HG02678 (cell line): ENCODE data around the gene SLC7A10.

Experiments used
- ATAC-seq: cut with Tn5 transposase; IDR thresholded peaks from one replicate; pipeline ENCODE4 v1.9.1; 2021; ENCODE audit warnings: mild to moderate bottlenecking, moderate library complexity; ENCODE audit not compliant: unreplicated experiment

The SLC7A10 gene

DNA sequence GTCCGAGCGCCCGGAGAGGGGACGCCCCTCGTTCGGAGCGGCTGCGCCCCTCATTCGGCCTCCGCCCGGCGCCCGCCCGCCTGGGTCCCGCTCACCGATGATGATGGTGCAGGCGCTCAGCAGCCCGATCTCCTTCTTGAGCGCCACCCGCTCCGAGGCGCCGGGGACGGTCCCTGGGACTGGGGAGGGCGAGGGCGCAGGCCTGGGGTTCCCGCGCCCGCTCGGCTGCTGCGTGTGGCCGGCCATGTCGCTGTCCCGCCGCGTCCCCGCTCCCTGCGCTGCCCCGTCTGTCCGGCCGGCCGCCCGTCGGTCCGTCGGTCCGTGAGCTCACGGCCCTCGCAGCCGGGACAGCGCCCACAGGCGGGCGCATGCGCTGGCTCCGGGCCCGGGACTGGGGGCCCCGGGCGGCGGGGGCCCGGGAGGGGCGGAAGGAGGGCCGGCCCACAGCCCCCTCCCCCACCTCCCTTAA lies at the start of gene SLC7A10:
SLC7A10 (minus strand) TSS at position 393 of the 469 bp plus-strand sequence; CDS start at position 246, 147 bp downstream.
- no peak for ATAC-seq

DNA sequence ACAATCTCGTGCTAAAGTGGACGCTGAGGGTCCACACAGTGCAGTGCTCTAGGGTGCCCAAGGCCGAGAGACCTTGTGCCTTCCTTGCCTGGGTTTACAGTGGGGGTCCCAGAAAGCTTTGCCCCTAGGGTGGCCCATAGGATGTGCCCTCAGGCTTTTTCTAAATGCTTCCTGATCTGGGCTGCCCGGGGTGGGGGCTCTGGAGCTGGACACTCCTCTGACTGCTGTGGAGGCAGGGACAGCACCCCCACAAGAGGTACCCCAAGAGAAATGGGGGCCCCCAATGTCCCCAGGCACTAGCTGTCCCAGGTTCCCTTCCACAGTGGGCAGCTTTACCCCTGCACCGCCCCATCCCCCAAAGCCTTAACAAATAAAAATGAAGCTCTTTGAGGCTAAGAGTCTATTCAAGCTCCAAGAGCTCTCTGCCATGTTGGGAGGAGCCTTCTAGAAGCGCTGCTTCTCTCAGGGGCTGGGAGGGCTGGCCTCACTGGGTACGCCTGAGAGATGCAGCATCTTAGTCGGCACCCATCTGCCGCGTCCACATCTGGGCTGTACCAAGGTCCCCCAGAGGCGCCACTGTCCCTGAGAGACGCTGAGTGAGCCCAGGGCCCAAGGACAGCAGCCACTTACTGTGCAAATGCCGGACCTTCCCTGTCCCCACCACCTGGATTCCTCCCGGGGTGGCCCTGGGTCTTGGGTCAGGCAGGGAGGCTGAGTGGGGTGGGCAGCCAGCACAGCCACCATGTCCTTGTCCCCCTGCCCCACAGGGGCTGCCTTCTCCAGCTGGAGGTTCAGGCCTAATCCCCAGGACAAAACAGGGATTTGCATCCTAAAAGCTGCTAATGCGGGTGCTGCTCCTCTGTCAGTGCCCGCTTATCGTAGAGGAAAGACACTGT lies 49.3 kb upstream of the SLC7A10 start:
- ATAC-seq = no peak

DNA sequence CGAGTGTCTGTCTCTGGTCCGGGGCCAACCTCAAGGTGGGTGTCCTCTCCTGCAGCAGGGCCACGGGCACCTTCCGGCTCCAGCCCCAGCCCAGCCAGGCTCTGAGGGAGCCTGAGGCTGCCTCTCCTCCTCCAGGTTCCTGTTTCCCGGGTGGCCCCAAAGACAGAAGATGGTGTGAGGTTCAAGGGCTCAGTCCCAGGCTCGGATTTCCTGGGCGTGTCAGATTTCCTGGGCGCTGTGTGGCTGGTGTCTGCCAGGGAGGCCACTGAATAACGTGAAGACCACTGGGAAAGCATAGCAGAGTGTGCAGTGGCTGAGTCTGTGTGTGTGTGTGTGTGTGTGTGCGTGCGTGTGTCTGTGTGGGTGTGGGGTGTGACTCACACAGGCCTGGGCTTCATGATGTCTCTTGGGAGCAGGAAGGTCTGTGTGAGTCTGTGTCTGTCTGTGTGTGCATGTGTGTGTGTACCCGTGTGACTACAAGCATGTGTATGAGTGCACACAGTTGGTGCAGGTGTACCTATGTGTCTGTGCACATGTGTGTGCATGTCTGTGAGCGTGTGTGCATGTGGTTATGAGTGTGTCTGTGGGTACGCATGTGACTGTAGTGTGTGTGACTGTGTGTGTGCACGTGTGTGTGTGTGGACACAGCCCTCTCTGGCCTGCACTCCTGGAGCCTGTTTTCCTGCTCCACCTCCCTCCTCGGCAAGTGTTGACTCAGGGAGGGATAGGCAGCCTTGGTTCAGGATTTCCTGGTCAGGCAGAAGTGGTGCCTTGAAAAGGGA lies 48.4 kb upstream of the SLC7A10 start:
- ATAC-seq = no peak

DNA sequence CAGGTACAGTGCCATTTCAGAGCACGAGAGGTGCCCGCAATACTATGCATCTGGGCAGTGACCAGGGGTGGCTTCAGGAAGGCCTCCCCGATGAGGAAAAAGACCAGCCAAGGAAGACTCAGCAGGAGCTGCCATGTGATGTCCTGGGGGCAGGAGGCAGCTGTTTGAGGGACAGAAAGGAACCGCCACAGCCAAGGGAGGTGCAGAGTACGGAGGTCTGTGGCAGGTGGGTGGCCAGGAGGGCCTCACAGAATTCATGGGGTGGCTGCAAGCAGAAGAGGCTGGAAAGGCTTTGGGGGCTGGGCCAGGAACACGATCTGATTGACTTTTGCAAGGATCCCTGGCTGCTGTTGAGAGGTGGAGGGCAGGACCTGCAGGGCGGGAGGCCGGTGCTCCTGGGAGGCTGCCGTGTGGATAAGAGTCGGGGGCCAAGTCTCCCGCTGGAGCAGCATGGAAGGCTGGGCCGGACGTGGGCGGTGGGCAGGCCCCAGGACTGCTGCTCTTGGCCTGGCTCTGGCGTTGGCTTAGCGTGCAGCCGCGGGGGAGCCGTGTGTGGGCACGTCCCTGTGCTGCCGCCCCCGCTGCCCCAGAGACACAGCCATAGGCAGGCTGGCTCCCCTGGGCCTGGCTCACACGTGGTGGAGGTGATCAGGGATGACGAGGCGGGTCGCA lies 47.6 kb upstream of the SLC7A10 start:
- no peak for ATAC-seq

DNA sequence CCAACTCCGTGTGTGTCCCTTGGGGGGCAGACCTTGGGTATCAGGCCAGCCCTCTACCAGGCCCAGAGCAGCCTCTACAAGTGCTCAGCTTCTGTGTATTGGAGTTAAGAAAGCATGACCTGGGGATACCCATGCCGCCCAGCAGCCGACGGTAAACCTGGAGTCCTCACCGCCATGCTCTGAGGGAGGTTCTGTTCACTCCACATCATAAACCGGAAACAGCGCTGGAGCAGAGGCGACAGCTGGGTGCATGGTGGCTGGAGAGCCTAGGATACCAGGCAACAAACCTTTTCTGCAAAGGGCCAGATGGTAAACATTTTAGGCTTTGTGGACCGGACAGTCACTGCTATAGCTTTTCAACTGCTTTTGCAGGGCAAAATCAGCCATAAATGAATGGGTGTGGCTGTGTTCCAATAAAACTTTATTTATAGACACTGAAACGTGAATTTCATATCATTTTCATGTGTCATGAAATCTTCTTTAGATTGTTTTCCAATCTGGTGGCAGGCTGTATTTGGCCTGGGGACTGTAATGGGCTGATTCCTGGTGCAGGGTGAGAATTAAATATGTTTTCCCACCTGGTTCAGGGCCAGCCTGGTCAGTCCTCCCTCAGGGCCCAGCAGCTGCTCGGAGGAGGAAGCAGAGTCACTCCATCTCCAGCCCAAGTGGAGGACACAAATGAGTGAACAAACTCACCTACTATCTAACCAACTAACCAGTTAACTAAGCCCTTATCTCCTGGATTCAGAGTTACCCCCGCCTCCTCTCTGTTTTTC lies 45.8 kb upstream of the SLC7A10 start:
- no peak for ATAC-seq

DNA sequence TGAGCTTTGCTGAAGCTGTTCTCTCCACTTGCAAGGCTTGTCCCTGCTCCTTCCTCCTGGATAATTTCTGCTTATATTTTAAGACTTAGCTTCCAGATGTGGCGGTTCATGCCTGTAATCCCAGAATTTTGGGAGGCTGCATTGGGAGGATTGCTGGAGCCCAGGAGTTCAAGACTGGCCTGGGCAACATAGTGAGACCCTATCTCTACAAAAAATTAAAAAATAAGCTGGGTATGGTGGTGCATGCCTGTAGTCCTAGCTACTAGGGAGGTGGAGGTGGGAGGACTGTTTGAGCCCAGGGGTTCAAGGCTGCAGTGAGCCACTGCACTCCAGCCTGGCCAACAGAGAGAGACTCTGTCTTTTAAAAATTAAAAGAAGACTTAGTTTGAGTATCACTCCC lies 45.1 kb upstream of the SLC7A10 start:
- no peak for ATAC-seq

DNA sequence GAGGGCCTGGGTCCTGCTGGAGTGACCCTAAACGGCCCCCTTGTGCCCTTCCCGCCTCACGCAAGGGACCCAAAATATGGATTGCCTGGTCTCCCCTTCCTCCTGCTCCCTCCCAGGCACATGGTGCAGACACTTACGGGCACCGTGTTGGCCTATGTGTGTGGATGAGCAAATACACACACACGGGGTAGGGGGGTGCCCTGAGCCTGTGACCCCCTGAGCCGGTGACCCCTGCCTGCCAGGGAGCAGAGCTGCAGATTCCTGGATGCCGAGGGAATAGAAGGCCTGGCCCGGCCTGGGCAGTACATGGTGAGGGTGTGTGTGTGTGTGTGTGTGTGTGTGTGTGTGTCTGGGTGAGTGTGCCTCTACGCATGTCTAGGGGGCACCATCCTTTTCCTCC lies 43.4 kb upstream of the SLC7A10 start:
- no peak for ATAC-seq

DNA sequence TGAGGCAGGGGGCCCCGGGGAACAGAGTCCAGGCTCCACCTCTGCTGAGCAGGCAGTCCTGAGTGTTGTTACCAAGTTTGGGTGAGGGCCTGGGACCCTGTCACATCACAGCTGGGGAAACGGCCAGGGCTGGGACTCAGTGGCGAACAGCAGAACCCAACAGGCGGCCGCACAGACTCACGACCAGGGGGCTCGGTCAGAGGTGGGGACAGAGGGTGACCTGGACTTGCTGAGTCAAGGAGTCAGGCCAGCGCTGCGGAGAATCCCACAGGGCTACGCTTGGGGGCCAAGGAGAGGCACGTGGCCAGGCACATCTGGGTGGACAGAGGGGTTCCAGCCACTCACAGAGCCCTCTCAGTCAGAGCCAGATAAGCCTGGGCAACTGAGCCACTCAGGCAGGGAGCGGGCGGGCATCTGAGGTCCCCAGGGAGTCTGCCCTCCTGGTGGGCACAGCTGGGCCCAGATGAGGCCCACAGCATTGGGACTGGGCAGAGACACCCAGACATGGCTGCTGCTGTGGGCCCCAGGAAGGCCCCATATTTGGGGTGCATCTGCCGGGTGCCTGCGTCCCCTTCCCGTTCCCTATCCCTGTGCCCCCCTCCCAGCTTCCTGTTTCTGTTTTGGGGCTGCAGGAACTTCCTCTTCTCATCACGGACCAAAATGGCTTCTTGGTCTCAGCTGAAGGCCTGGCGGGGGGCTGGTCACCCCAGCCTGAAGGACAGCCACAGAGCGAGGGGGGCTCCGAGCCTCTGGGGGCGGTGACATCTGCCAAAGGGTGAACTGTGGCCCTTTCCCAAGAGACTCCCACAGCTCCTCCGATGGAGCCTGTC lies 42.7 kb upstream of the SLC7A10 start:
- ATAC-seq = no peak

DNA sequence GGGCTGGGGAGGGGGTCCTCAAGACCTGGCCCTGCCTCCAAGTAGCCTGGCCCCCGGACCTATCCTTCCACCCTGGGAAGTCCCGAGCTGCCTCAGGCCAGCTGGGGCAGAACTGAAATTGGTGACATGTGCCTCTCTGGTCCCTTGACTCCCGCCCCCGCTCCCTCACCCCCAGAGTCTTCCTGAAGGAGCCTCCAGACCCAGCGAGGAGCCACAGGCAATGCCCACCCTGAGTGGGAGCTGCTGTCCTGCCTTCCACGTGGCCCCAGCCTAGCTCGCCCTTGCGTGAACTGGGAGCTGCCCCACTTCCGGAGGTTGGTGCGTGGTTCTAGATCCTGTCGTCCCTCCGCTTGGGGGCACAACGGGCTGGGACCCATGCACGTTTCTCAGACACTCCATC lies 42.1 kb upstream of the SLC7A10 start:
- ATAC-seq = no peak

DNA sequence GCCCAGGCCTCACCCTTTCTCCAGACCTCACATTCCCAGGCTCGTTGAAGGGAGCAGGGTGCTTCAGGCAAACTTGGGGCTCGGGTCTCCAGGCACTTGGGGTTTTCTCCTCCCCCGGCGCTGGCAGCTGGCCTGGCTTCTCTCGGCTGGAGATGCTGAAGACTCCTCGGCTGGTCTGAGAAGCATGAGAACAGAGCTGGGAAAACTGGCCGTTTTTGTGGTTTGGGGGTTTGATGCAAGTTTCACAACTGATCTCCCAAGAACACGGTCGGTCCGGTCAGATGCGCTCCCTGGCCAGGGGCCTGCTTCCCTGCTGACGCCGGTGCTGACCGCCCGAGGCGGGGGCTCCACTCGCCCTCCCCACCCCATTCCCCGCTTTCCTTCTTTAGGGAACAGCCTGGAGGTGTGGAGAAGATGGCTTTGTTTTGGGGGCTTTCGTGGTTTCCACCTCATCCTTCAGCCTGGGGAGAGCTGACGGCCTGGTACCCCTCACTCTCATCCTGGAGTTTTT lies 41.4 kb upstream of the SLC7A10 start:
- ATAC-seq = no peak

DNA sequence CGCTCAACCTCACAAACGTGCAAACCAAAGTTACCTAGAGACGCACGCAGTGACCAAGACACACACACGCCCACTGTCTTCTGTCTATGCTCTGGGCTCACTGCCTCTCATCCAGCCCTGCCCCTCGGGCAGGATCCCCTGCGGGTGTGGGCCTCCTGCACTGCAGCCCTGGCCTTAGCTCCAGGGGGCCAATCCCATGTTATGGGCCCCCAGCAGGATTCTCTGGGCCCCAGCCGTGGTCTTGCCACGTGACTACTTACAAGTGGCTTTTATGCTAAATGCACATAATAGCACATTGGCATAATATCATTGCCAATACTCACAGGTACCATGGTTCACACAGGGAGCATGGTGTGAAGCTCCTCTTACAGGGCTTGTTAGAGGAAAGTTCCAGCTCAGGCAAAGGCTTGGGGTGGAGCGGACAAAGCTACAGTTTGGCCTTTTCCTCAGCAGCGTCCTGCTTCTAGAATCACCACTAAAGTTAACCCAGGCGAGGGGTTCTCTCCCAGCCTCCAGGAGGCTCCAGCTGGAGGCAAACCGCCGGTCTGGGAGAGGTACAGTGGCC lies 39.3 kb upstream of the SLC7A10 start:
- no peak for ATAC-seq

DNA sequence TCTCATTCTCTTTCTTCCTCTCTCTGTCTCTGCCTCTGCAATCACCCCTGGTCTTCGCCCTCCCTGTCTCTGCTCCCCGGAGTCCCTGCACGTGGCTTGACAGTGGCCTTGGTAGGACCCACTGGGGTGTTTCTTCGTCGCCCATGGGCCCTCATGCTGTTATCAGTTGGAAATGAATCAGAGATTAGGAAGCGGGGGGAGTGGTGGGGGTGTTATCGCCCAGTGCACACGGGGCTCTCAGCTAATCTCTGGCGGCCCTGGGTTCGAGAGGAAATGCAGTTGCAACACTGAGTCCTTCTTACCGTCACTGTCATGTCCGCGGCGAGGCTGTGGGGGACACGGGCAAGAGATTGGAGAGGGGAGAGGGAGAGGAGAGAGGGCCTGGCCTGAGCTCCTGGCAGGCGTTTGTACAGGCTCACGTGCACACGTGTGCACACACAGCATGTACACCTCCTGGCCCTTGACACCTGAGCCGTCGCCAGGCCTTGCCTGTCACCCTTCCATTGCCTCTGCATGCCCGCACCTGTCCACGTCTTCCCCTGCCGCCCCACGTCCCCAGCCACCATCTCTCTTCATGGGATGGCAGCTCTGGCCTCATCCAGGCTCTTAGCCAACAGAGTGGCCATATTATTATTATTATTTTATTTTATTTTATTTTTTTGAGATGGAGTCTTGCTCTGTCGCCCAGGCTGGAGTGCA lies 37.8 kb upstream of the SLC7A10 start:
- ATAC-seq = no peak

DNA sequence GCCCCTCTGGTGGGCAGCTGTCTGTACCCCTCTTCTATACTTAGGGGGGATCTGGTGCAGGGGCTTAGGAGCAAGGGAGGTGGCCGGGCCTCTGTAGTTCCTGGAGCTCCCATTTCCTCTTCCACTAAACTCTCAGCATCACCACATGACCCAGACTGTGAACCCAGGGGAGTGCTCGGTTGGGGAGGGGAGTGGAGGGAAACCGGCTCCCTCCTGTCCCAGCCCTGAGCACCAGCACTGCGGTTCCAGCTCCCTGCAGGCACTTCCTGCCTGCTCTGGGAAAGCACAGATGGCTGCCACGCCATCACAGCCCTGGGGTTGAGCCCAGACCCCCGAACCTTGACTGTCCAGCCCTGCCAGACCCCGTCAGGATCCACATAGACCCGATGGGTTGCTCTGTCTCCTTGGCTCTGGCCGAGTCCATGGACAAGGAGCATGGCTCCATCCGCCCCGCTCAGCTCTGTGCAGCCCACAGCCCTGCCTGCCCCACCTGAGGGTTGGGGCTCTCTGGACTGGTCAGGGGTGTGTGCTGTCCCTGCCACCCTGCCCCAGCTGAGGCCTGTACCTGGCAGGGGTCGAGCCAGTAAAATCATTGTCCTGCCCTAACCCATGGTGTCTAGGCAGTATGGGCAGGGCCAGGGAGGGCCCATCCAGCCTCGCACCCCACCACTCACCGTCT lies 36.0 kb upstream of the SLC7A10 start:
- ATAC-seq = no peak

DNA sequence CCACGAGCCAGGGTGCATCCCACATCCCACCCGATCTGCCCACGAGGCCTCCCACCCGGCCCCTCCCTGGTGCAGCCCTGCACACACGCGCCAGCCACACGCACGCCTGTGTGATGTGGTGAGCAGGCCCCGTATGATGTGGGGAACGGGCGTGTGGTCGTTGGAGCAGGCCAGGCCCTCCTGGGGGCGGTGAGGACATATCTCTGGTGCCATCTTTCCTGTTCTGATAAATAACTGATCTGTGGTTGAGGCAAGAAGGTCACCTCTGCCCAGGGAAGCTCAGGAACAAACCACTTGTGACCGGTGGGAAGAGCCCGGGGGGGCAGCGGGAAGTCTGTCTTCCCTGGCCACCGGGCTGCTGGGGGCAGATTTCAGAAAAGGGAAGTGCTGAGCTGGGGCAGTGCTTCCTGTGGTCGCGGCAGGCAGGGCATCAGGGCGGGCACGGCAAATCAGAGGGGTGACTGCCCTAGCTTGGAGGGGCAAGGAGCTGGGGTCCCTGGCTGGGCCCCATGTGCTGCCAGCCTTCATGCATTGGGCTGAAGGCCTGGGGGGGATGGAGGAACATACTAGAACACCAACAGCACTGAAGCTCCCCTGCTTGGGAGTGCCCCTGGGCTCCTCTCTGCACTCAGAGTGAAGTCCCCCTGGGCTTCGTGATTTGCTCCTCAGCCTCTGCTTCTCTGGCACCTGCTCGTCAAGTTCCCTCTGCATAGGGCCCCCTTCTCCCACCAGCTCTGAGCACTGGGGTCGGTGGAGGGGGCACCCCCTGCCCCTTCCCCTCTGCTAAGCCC lies 35.2 kb upstream of the SLC7A10 start:
- no peak for ATAC-seq

DNA sequence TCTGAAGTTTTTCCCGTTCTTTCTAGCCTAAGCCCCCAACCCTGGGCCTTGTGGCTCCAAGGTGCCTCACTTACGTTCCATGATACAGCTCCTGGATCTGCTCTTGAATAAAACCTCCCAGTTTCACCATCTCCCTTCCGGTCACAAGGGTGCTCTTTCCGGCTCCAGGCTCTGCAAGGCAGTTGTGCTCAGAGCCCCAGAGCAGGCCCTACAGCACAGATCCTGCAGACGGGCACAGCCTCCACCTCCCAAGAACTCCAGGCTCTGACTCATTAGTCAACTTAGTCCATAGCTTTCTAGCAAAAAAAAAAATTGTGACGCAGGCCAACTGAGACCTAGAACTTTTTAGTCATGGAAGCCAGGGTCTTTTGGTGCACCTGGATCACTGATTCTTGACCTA lies 33.9 kb upstream of the SLC7A10 start:
- ATAC-seq = no peak

DNA sequence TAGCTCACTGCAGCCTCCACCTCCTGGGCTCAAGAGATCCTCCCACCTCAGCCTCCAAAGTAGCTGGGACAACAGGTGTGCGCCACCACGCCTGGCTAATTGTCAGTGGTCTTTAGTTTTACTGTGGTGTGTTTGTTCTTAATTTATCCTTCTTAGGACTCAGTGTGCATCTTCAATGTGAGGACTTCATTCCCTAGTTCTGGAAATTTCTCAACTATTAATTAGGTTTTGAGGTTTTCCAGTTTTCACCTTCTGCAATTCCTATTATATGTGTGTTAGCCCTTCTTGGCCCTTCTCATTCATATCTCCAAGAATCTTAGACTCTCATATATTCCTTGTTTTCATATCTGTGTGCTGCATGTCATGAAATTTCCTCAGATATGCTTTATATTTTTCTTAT lies 32.2 kb upstream of the SLC7A10 start:
- ATAC-seq = no peak

DNA sequence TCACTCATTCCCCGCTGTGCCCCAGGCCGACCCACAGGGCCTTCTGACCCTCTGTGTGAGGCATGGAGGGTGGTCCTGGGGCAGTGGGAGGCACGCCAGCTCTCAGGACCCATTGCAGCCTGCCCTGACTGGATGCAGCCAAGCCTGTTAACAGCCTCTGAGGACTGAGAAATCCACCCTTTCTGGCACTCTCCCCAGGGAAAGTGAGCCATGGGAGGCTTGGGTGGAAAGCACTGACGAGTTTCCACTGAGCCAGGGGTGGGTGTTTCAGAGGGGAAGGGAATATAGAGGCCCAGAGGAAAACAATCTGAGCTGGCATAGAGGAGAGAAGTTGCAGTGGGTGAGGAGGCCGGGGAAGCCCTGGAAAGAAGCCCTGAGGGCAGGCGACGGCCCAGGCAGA lies 30.6 kb upstream of the SLC7A10 start:
- ATAC-seq = no peak
